Measurements from ENCODE around the gene ANKRD7. TPM values are rescaled to one million over a fixed set of nuclear protein-coding genes. Genes with fewer than 3 reads are reported as not detected.

ANKRD7 gene
- total RNA-seq, 2 experiments from 2014 or later: 0.34 TPM; not detected in 1

DNA sequence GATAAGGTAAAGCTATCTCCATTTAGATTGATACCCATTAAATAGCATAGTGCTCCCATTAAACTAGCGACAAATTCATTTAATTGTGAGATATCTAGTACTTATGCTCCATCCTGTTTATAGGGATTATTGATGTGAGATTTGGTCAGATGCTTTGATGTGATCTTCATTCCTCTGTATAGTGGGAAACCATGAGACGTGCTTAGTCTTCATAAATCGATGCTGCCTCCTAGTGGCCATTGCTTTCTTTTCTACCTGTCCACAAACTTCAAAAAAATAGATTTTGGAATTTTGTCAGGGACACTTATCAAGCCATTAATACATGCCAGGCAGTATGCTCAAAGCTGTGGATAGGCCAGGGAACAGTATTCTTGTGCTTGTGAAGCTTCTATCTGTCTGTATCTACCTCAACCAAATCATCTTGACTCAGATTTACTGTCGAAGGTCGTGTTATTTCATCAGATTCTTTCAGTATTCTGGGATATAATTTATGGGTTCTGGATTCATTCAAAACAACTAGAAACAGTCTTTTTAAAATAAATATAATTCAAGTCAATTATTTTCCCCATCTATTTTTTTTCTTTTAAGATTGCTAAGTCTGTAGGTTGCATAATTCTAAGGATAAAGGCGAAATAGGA lies 28.5 kb upstream of the ANKRD7 start:
- Mint-ChIP-seq H3K27me3 (no peaks in the 10 kb centered on the region), H3K9me3 (ENCODE audit: low read depth) (no peaks in the 10 kb centered on the region), H3K36me3 (ENCODE audit: low read depth) (peaks cover 10% of the 10 kb centered on the region), H3K4me3 (no peak overlapping the region), H3K4me1 (no peaks in the 10 kb centered on the region), H3K27ac (no peak overlapping the region)
- DNase-seq (peak; percentile 70), ATAC-seq (peak; percentile 79)
- intact Hi-C loops (cut with DNase I, micrococcal nuclease): loop anchor here in 1 of 2 experiments (1.0 kb wide), 1 partner anchor 446 kb away; no protein-coding TSS in a partner anchor
- ChIA-PET CTCF (interaction anchor here (0.7 to 1.7 kb wide), 7 partner anchors 11 to 42 kb away, joined by 3 to 4 read pairs (median 4); no protein-coding TSS in a partner anchor), POLR2A (no interaction called here)

DNA sequence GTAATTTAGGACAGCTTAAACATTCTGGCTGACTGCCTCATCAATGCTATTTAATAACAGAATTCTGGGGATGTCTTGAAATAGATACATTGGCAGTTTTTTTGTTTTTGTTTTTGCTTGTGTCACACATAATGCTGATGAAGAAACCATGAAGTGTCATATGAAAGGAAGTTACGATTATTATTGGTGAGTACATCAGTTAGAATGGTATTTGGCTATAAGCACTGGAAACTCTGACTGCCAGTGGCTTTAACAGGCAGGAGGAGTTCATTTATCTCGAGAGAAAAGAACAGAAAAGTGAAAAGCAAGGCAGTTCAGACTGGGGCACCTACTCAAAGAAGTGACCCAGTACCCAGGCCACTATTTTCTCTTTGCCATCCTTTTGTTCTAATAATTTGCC lies 22.4 kb upstream of the ANKRD7 start:
- Mint-ChIP-seq H3K9me3 (ENCODE audit: low read depth) (no peaks in the 10 kb centered on the region), H3K4me3 (no peak overlapping the region), H3K4me1 (no peaks in the 10 kb centered on the region), H3K27me3 (no peaks in the 10 kb centered on the region), H3K36me3 (ENCODE audit: low read depth) (no peaks in the 10 kb centered on the region), H3K27ac (no peak overlapping the region)
- CTCF ChIA-PET: no interaction called here
- DNase-seq: no peak
- intact Hi-C loops (cut with DNase I, micrococcal nuclease): no loop called here
- POLR2A ChIA-PET: no interaction called here
- ATAC-seq: no peak

GRCh38 chr7:118214051-118214832 lies 10.3 kb upstream of the ANKRD7 start:
- intact Hi-C loops (cut with DNase I, micrococcal nuclease): loop anchor here in 1 of 2 experiments (2.0 kb wide), 1 partner anchor 29 kb away; the partner anchor contains the start of gene LSM8
- DNase-seq (peak; percentile 79), ATAC-seq (peak; percentile 92)
- Mint-ChIP-seq H3K27ac (peak overlapping the region; percentile 68), H3K4me3 (peak overlapping the region; percentile 78), H3K4me1 (peaks cover 12% of the 10 kb centered on the region), H3K27me3 (peaks cover 23% of the 10 kb centered on the region), H3K36me3 (ENCODE audit: low read depth) (no peaks in the 10 kb centered on the region), H3K9me3 (ENCODE audit: low read depth) (no peaks in the 10 kb centered on the region)
- ChIA-PET CTCF (interaction anchor here (0.6 kb wide), 1 partner anchor 1825 kb away, joined by 3 read pairs; no protein-coding TSS in a partner anchor), POLR2A (no interaction called here)

DNA sequence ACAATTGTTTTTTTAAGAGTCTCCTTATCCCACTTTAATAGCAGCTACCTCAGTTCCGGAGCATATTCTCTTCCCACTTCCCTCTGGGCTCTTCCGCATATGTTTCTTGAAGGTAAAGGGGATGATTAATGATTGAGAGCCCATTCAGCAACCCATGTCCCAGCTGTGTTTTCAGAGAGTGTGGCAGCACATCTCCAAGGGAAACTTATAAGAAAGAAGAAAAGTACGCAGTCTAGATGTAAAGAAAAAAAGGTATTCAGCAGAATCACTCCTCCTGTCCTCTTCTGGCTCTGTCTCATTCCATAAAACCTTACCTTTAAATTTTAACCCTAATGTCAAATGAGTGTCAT lies 9.7 kb upstream of the ANKRD7 start:
- peaks cover 12% of the 10 kb centered on the region for H3K4me1 Mint-ChIP-seq
- H3K9me3 Mint-ChIP-seq (ENCODE audit: low read depth): no peaks in the 10 kb centered on the region
- peaks cover 23% of the 10 kb centered on the region for H3K27me3 Mint-ChIP-seq
- ATAC-seq: peak; percentile 6
- ChIA-PET POLR2A (no interaction called here), CTCF (interaction anchor here (0.6 kb wide), 1 partner anchor 1826 kb away, joined by 3 read pairs; no protein-coding TSS in a partner anchor)
- no peak for DNase-seq
- H3K4me3 Mint-ChIP-seq: peak overlapping the region; percentile 78
- peak overlapping the region; percentile 10 for H3K27ac Mint-ChIP-seq
- H3K36me3 Mint-ChIP-seq (ENCODE audit: low read depth): no peaks in the 10 kb centered on the region
- intact Hi-C loops (cut with DNase I, micrococcal nuclease): loop anchor here in 1 of 2 experiments (2.0 kb wide), 1 partner anchor 30 kb away; the partner anchor contains the start of gene LSM8

GRCh38 chr7:118217210-118217619 lies 7.3 kb upstream of the ANKRD7 start:
- CTCF ChIA-PET: no interaction called here
- Mint-ChIP-seq H3K9me3 (ENCODE audit: low read depth) (no peaks in the 10 kb centered on the region), H3K4me1 (peaks cover 12% of the 10 kb centered on the region), H3K4me3 (no peak overlapping the region), H3K27me3 (peaks cover 21% of the 10 kb centered on the region), H3K27ac (no peak overlapping the region), H3K36me3 (ENCODE audit: low read depth) (no peaks in the 10 kb centered on the region)
- ATAC-seq (no peak), DNase-seq (no peak)
- intact Hi-C loops (cut with DNase I, micrococcal nuclease): no loop called here
- POLR2A ChIA-PET: no interaction called here

- Mint-ChIP-seq H3K27me3 (peaks cover 16% of the 10 kb centered on the region), H3K4me1 (peaks cover 12% of the 10 kb centered on the region), H3K27ac (no peak overlapping the region), H3K4me3 (no peak overlapping the region), H3K36me3 (ENCODE audit: low read depth) (no peaks in the 10 kb centered on the region), H3K9me3 (ENCODE audit: low read depth) (no peaks in the 10 kb centered on the region)
- POLR2A ChIA-PET: no interaction called here
- CTCF ChIA-PET: interaction anchor here (0.7 to 0.8 kb wide), 2 partner anchors 24 to 26 kb away, joined by 3 read pairs; no protein-coding TSS in a partner anchor
- DNase-seq (no peak), ATAC-seq (no peak)
- intact Hi-C loops (cut with DNase I, micrococcal nuclease): no loop called here
These were observed 5.9 kb upstream of the ANKRD7 start for GRCh38 chr7:118218413-118219156.

GRCh38 chr7:118219157-118219512 lies 5.4 kb upstream of the ANKRD7 start:
- peaks cover 8% of the 10 kb centered on the region for H3K4me1 Mint-ChIP-seq
- ChIA-PET POLR2A (no interaction called here), CTCF (interaction anchor here (0.7 kb wide), 1 partner anchor 24 kb away, joined by 3 read pairs; no protein-coding TSS in a partner anchor)
- peaks cover 13% of the 10 kb centered on the region for H3K27me3 Mint-ChIP-seq
- DNase-seq (no peak), ATAC-seq (no peak)
- H3K4me3 Mint-ChIP-seq: no peak overlapping the region
- no peaks in the 10 kb centered on the region for H3K36me3 Mint-ChIP-seq (ENCODE audit: low read depth)
- H3K27ac Mint-ChIP-seq: no peak overlapping the region
- intact Hi-C loops (cut with DNase I, micrococcal nuclease): no loop called here
- no peaks in the 10 kb centered on the region for H3K9me3 Mint-ChIP-seq (ENCODE audit: low read depth)

- no peaks in the 10 kb centered on the region for H3K4me1 Mint-ChIP-seq
- H3K36me3 Mint-ChIP-seq (ENCODE audit: low read depth): no peaks in the 10 kb centered on the region
- no peak overlapping the region for H3K4me3 Mint-ChIP-seq
- H3K27ac Mint-ChIP-seq: no peak overlapping the region
- ChIA-PET POLR2A (no interaction called here), CTCF (no interaction called here)
- DNase-seq: no peak
- no peaks in the 10 kb centered on the region for H3K9me3 Mint-ChIP-seq (ENCODE audit: low read depth)
- no peak for ATAC-seq
- intact Hi-C loops (cut with DNase I, micrococcal nuclease): no loop called here
- peaks cover 11% of the 10 kb centered on the region for H3K27me3 Mint-ChIP-seq
These were observed 3.9 kb upstream of the ANKRD7 start for GRCh38 chr7:118220583-118220982.

DNA sequence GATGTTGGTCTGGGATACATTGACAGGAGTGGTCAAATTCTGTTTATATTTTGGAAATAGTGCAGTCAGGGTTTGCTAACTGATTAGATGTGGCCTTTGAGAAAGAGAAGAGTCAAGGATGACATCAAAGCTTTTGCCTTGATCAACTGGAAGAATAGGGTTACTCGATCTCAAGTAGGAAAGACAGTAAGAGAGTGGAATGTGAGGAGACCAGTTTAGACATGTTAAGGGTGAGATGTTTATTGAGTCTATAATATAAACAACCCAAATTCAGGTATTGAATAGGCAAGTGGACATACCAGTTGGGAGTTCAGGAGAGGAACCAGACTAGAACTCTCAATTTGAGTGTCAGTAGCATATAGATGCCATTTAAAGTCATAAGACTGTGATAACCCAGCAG lies 1.9 kb upstream of the ANKRD7 start:
- ATAC-seq (no peak), DNase-seq (no peak)
- Mint-ChIP-seq H3K27me3 (peaks cover 13% of the 10 kb centered on the region), H3K27ac (no peak overlapping the region), H3K9me3 (ENCODE audit: low read depth) (no peaks in the 10 kb centered on the region), H3K4me1 (no peaks in the 10 kb centered on the region), H3K4me3 (no peak overlapping the region), H3K36me3 (ENCODE audit: low read depth) (no peaks in the 10 kb centered on the region)
- ChIA-PET POLR2A (no interaction called here), CTCF (no interaction called here)
- intact Hi-C loops (cut with DNase I, micrococcal nuclease): no loop called here

DNA sequence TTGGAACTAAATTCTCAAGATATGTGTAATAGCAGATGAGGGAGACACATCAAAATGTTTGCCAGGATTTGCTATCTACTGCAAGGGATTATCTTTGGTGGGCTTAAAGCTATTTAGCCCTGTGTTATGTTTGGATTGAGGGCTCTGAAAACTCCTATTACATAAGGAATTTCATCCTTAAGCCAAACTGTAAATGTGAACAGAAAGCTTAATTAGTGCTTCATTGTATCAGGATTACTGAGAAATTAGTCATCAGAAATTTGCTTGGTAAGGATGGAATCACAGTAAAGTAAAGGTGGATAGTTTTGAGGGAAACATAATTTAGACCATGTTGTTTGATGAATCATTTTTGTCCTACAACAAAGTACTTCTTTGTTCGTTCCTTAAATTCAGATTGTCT lies 8.3 kb downstream of the ANKRD7 start:
- no peak for DNase-seq
- ChIA-PET POLR2A (no interaction called here), CTCF (interaction anchor here (1.2 kb wide), 1 partner anchor 37 kb away, joined by 4 read pairs; no protein-coding TSS in a partner anchor)
- H3K4me1 Mint-ChIP-seq: no peaks in the 10 kb centered on the region
- no peak overlapping the region for H3K27ac Mint-ChIP-seq
- H3K4me3 Mint-ChIP-seq: no peak overlapping the region
- H3K9me3 Mint-ChIP-seq (ENCODE audit: low read depth): no peaks in the 10 kb centered on the region
- intact Hi-C loops (cut with DNase I, micrococcal nuclease): no loop called here
- no peak for ATAC-seq
- peaks cover 6% of the 10 kb centered on the region for H3K27me3 Mint-ChIP-seq
- H3K36me3 Mint-ChIP-seq (ENCODE audit: low read depth): no peaks in the 10 kb centered on the region

GRCh38 chr7:118233799-118234198 lies 9.3 kb downstream of the ANKRD7 start:
- POLR2A ChIA-PET: no interaction called here
- H3K4me1 Mint-ChIP-seq: no peaks in the 10 kb centered on the region
- intact Hi-C loops (cut with DNase I, micrococcal nuclease): no loop called here
- H3K27me3 Mint-ChIP-seq: peaks cover 2% of the 10 kb centered on the region
- H3K27ac Mint-ChIP-seq: no peak overlapping the region
- ATAC-seq (no peak), DNase-seq (no peak)
- H3K36me3 Mint-ChIP-seq (ENCODE audit: low read depth): no peaks in the 10 kb centered on the region
- CTCF ChIA-PET: interaction anchor here (1.2 kb wide), 1 partner anchor 38 kb away, joined by 4 read pairs; no protein-coding TSS in a partner anchor
- no peak overlapping the region for H3K4me3 Mint-ChIP-seq
- H3K9me3 Mint-ChIP-seq (ENCODE audit: low read depth): no peaks in the 10 kb centered on the region

Measured in activated CD4-positive, alpha-beta T cell treated with anti-CD3 and anti-CD28 coated beads for 36 hours (primary cell).